Measurements from ENCODE around the gene BCL11A.

DNA sequence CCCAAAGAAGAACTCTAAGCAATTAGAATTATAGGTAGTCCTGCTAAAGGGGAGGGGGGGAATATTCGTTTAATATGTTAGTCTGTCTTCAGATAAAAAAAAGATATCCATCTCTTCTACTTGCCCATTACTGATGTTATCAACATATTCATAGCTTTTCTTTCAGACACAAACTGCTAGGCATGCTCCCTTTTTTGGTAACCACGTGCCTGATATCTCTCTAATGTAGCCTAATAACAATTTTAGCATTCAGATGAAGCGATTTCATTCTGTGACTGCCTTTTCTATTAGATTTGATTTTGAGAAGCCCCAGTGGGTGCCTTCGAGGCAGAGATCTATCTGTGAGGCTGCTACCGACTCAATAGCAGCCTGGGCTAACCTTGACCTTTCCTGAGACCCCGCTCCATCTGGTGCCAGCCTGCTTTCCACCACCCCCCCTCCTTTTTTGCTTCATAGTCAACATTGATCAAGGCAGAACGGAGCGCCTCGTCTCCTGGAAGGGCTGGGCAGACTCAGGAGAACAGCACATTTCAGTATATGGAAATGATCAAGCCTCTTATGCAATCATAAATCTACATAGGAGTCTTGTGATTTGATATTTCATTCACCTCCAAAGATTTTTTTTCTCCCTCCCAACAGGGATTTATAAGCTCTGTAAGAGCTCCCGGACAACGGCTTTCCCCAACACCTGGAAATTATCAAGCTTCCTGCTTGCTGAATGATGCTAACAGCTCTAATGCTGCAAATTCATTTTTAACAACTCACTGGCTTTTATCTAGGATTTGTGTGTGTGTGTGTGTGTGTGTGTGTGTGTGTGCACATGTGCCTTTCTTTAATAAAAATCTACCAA, 14.7 kb upstream of the BCL11A start:
- TF ChIP-seq, protein P1, sequence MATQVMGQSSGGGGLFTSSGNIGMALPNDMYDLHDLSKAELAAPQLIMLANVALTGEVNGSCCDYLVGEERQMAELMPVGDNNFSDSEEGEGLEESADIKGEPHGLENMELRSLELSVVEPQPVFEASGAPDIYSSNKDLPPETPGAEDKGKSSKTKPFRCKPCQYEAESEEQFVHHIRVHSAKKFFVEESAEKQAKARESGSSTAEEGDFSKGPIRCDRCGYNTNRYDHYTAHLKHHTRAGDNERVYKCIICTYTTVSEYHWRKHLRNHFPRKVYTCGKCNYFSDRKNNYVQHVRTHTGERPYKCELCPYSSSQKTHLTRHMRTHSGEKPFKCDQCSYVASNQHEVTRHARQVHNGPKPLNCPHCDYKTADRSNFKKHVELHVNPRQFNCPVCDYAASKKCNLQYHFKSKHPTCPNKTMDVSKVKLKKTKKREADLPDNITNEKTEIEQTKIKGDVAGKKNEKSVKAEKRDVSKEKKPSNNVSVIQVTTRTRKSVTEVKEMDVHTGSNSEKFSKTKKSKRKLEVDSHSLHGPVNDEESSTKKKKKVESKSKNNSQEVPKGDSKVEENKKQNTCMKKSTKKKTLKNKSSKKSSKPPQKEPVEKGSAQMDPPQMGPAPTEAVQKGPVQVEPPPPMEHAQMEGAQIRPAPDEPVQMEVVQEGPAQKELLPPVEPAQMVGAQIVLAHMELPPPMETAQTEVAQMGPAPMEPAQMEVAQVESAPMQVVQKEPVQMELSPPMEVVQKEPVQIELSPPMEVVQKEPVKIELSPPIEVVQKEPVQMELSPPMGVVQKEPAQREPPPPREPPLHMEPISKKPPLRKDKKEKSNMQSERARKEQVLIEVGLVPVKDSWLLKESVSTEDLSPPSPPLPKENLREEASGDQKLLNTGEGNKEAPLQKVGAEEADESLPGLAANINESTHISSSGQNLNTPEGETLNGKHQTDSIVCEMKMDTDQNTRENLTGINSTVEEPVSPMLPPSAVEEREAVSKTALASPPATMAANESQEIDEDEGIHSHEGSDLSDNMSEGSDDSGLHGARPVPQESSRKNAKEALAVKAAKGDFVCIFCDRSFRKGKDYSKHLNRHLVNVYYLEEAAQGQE (IDR thresholded peaks at IDR 0.05; ENCODE audit: insufficient read depth in 1 of 2, low read depth in 2 of 2, low read length in 1 of 2): no peak
- TF ChIP-seq, protein P2, sequence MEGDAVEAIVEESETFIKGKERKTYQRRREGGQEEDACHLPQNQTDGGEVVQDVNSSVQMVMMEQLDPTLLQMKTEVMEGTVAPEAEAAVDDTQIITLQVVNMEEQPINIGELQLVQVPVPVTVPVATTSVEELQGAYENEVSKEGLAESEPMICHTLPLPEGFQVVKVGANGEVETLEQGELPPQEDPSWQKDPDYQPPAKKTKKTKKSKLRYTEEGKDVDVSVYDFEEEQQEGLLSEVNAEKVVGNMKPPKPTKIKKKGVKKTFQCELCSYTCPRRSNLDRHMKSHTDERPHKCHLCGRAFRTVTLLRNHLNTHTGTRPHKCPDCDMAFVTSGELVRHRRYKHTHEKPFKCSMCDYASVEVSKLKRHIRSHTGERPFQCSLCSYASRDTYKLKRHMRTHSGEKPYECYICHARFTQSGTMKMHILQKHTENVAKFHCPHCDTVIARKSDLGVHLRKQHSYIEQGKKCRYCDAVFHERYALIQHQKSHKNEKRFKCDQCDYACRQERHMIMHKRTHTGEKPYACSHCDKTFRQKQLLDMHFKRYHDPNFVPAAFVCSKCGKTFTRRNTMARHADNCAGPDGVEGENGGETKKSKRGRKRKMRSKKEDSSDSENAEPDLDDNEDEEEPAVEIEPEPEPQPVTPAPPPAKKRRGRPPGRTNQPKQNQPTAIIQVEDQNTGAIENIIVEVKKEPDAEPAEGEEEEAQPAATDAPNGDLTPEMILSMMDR (IDR thresholded peaks at IDR 0.05): no peak
- no peak for TF ChIP-seq POLR2AphosphoS5 (IDR thresholded peaks at IDR 0.05; ENCODE audit: low read depth, low read length)
- no peak for TF ChIP-seq TCF7L2 (IDR thresholded peaks at IDR 0.05; ENCODE audit: low read depth, low read length)
